ENCODE results near the gene COL3A1.

The COL3A1 gene

DNA sequence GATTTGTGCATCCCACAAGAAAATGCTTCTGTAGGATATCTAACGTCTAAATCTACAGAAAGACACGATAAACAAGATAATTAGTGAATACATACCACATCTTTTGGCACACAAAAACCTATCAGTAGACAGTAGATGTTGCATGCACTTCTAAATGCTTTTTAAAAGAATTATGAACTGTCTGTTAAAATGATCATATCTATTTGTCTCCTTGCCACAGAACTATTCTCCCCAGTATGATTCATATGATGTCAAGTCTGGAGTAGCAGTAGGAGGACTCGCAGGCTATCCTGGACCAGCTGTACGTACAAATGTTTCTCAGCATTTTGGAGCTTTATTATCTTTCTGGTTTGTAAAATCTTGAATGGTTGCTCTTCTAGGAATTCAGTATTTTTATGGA, 12.7 kb downstream of the COL3A1 start:
- H3K9me3 ChIP-seq (ENCODE audit: control insufficient read depth, low read length) = no peaks in the 10 kb centered on the region

DNA sequence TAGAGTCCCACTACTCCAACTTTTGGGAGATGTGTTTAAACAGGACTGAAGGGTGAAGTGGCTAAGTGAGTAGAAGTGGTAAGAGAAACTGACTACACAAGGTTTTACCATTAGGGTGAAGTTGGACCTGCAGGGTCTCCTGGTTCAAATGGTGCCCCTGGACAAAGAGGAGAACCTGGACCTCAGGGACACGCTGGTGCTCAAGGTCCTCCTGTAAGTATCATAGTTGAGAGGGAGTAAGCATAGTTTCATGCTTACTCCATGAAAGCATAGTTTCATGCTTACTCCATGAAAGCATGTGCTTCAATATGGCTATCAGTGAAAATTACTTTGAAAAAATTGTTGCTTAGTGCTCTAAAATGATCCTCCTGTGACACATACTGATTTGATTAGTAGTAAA, 19.1 kb downstream of the COL3A1 start:
- H3K4me3 ChIP-seq (ENCODE audit: insufficient read depth, low read depth, low read length, poor library complexity, severe bottlenecking) = no peak overlapping the region
- no peaks in the 10 kb centered on the region for H3K27me3 ChIP-seq (replicated peaks; ENCODE audit: control insufficient read depth, insufficient read depth, low read length, poor library complexity, severe bottlenecking)
- no peaks in the 10 kb centered on the region for H3K4me1 ChIP-seq (ENCODE audit: control insufficient read depth, insufficient read depth, low read length, poor library complexity, severe bottlenecking)
- no peak overlapping the region for H3K27ac ChIP-seq (ENCODE audit: insufficient read depth, low read length, poor library complexity, severe bottlenecking)
- no peaks in the 10 kb centered on the region for H3K36me3 ChIP-seq (ENCODE audit: control insufficient read depth, insufficient read depth, low read length)
- no peak for DNase-seq
- H3K9me3 ChIP-seq (ENCODE audit: control insufficient read depth, low read length) = no peaks in the 10 kb centered on the region

More for the DNA sequence above, 12.7 kb downstream of the COL3A1 start:
- H3K36me3 ChIP-seq (ENCODE audit: control insufficient read depth, insufficient read depth, low read length) = no peaks in the 10 kb centered on the region
- DNase-seq = no peak
- H3K4me1 ChIP-seq (ENCODE audit: control insufficient read depth, insufficient read depth, low read length, poor library complexity, severe bottlenecking) = no peaks in the 10 kb centered on the region
- no peak overlapping the region for H3K27ac ChIP-seq (ENCODE audit: insufficient read depth, low read length, poor library complexity, severe bottlenecking)
- H3K4me3 ChIP-seq (ENCODE audit: insufficient read depth, low read depth, low read length, poor library complexity, severe bottlenecking) = no peak overlapping the region
- H3K27me3 ChIP-seq (replicated peaks; ENCODE audit: control insufficient read depth, insufficient read depth, low read length, poor library complexity, severe bottlenecking) = no peaks in the 10 kb centered on the region

- H3K27ac ChIP-seq (ENCODE audit: insufficient read depth, low read length, poor library complexity, severe bottlenecking) = no peak overlapping the region
- no peaks in the 10 kb centered on the region for H3K27me3 ChIP-seq (replicated peaks; ENCODE audit: control insufficient read depth, insufficient read depth, low read length, poor library complexity, severe bottlenecking)
- H3K4me3 ChIP-seq (ENCODE audit: insufficient read depth, low read depth, low read length, poor library complexity, severe bottlenecking) = no peak overlapping the region
- H3K36me3 ChIP-seq (ENCODE audit: control insufficient read depth, insufficient read depth, low read length) = no peaks in the 10 kb centered on the region
- no peak for DNase-seq
- no peaks in the 10 kb centered on the region for H3K9me3 ChIP-seq (ENCODE audit: control insufficient read depth, low read length)
- H3K4me1 ChIP-seq (ENCODE audit: control insufficient read depth, insufficient read depth, low read length, poor library complexity, severe bottlenecking) = no peaks in the 10 kb centered on the region
These were observed 23.1 kb downstream of the COL3A1 start for GRCh38 chr2:188997263-188997662.

DNA sequence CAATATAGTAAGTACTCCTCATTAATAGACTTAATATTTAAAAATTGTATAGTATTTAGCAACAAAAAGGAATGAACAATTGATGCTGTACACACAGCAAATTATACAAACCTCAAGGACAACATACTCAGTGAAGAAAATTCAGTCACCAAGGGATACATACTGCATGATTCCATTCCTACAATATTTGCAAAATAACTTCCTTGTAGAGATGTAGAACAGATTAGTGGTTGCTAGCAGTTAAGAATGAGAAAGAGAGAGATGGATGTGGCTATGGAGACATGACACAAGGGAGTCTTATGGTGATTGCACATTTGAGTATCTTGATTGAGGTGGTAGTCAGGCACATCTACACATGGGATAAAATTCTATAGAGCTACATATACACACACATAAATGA, 26.0 kb downstream of the COL3A1 start:
- H3K27ac ChIP-seq (ENCODE audit: insufficient read depth, low read length, poor library complexity, severe bottlenecking) = no peak overlapping the region
- no peaks in the 10 kb centered on the region for H3K4me1 ChIP-seq (ENCODE audit: control insufficient read depth, insufficient read depth, low read length, poor library complexity, severe bottlenecking)
- no peak overlapping the region for H3K4me3 ChIP-seq (ENCODE audit: insufficient read depth, low read depth, low read length, poor library complexity, severe bottlenecking)
- H3K9me3 ChIP-seq (ENCODE audit: control insufficient read depth, low read length) = no peaks in the 10 kb centered on the region
- no peaks in the 10 kb centered on the region for H3K36me3 ChIP-seq (ENCODE audit: control insufficient read depth, insufficient read depth, low read length)
- DNase-seq = no peak
- no peaks in the 10 kb centered on the region for H3K27me3 ChIP-seq (replicated peaks; ENCODE audit: control insufficient read depth, insufficient read depth, low read length, poor library complexity, severe bottlenecking)

DNA sequence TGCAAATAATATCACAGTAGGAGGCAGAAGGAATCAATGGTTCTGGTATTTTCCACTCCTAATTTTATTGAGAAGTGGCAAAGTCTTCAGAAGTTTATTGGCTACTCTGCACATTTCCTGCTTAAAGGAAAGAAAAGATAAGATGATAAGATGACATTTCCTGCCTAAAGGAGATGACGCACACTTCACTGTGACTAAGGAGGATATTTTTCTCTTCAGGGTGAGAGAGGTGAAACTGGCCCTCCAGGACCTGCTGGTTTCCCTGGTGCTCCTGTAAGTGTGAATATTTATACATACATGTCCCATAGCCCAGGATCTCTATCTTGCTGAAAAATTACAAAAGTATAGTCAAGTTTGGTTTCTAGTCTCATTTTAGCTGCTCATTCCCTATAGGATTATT, 27.9 kb downstream of the COL3A1 start:
- DNase-seq = no peak
- no peak overlapping the region for H3K4me3 ChIP-seq (ENCODE audit: insufficient read depth, low read depth, low read length, poor library complexity, severe bottlenecking)
- H3K36me3 ChIP-seq (ENCODE audit: control insufficient read depth, insufficient read depth, low read length) = no peaks in the 10 kb centered on the region

GRCh38 chr2:189008555-189009262, 34.5 kb downstream of the COL3A1 start:
- no peaks in the 10 kb centered on the region for H3K27me3 ChIP-seq (replicated peaks; ENCODE audit: control insufficient read depth, insufficient read depth, low read length, poor library complexity, severe bottlenecking)
- no peaks in the 10 kb centered on the region for H3K9me3 ChIP-seq (ENCODE audit: control insufficient read depth, low read length)
- H3K4me1 ChIP-seq (ENCODE audit: control insufficient read depth, insufficient read depth, low read length, poor library complexity, severe bottlenecking) = no peaks in the 10 kb centered on the region
- no peaks in the 10 kb centered on the region for H3K36me3 ChIP-seq (ENCODE audit: control insufficient read depth, insufficient read depth, low read length)
- no peak overlapping the region for H3K27ac ChIP-seq (ENCODE audit: insufficient read depth, low read length, poor library complexity, severe bottlenecking)
- no peak for DNase-seq
- no peak overlapping the region for H3K4me3 ChIP-seq (ENCODE audit: insufficient read depth, low read depth, low read length, poor library complexity, severe bottlenecking)

More for the DNA sequence above, 27.9 kb downstream of the COL3A1 start:
- H3K27me3 ChIP-seq (replicated peaks; ENCODE audit: control insufficient read depth, insufficient read depth, low read length, poor library complexity, severe bottlenecking) = no peaks in the 10 kb centered on the region
- no peaks in the 10 kb centered on the region for H3K9me3 ChIP-seq (ENCODE audit: control insufficient read depth, low read length)
- no peak overlapping the region for H3K27ac ChIP-seq (ENCODE audit: insufficient read depth, low read length, poor library complexity, severe bottlenecking)
- no peaks in the 10 kb centered on the region for H3K4me1 ChIP-seq (ENCODE audit: control insufficient read depth, insufficient read depth, low read length, poor library complexity, severe bottlenecking)

DNA sequence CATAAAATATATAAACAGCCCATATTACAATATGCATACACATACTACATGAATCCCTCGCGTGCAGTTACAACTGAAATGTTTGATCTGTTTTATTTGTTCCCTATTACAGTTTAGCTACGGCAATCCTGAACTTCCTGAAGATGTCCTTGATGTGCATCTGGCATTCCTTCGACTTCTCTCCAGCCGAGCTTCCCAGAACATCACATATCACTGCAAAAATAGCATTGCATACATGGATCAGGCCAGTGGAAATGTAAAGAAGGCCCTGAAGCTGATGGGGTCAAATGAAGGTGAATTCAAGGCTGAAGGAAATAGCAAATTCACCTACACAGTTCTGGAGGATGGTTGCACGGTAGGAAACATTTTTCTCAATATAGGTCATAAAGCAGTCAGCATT, 36.4 kb downstream of the COL3A1 start:
- Histone ChIP-seq H3K27me3 (replicated peaks; ENCODE audit: control insufficient read depth, insufficient read depth, low read length, poor library complexity, severe bottlenecking) (no peaks in the 10 kb centered on the region), H3K36me3 (ENCODE audit: control insufficient read depth, insufficient read depth, low read length) (no peaks in the 10 kb centered on the region)

DNA sequence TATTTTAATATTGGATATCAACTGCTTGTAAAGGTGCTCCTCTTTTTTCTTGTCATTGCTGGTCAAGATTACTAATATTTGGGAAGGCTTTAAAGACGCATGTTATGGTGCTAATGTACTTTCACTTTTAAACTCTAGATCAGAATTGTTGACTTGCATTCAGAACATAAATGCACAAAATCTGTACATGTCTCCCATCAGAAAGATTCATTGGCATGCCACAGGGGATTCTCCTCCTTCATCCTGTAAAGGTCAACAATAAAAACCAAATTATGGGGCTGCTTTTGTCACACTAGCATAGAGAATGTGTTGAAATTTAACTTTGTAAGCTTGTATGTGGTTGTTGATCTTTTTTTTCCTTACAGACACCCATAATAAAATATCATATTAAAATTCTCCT, 38.2 kb downstream of the COL3A1 start:
- no peaks in the 10 kb centered on the region for H3K4me1 ChIP-seq (ENCODE audit: control insufficient read depth, insufficient read depth, low read length, poor library complexity, severe bottlenecking)
- no peaks in the 10 kb centered on the region for H3K9me3 ChIP-seq (ENCODE audit: control insufficient read depth, low read length)
- no peak overlapping the region for H3K4me3 ChIP-seq (ENCODE audit: insufficient read depth, low read depth, low read length, poor library complexity, severe bottlenecking)
- no peaks in the 10 kb centered on the region for H3K36me3 ChIP-seq (ENCODE audit: control insufficient read depth, insufficient read depth, low read length)
- no peaks in the 10 kb centered on the region for H3K27me3 ChIP-seq (replicated peaks; ENCODE audit: control insufficient read depth, insufficient read depth, low read length, poor library complexity, severe bottlenecking)
- no peak overlapping the region for H3K27ac ChIP-seq (ENCODE audit: insufficient read depth, low read length, poor library complexity, severe bottlenecking)
- no peak for DNase-seq

More for the DNA sequence above, 36.4 kb downstream of the COL3A1 start:
- H3K4me1 ChIP-seq (ENCODE audit: control insufficient read depth, insufficient read depth, low read length, poor library complexity, severe bottlenecking) = no peaks in the 10 kb centered on the region
- H3K4me3 ChIP-seq (ENCODE audit: insufficient read depth, low read depth, low read length, poor library complexity, severe bottlenecking) = no peak overlapping the region
- DNase-seq = no peak
- no peak overlapping the region for H3K27ac ChIP-seq (ENCODE audit: insufficient read depth, low read length, poor library complexity, severe bottlenecking)
- no peaks in the 10 kb centered on the region for H3K9me3 ChIP-seq (ENCODE audit: control insufficient read depth, low read length)

DNA sequence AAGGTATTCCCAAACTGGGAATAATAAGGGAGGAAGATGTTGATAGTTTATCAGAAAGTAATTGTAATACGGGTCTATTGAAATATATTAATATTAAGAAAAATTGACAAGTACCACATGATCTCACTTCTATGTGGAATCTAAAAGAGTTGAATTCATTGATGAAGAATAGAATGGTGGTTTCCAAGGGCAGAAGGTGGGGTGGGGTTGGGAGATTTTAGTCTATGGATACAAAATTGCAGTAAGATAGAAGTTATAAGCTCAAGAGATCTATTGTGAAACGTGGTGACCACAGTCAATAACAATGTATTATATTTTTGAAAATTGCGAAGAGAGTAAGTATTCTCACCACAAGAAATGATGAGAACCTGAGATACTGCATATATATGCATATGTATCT, 38.9 kb downstream of the COL3A1 start:
- Histone ChIP-seq H3K27ac (ENCODE audit: insufficient read depth, low read length, poor library complexity, severe bottlenecking) (no peak overlapping the region), H3K4me3 (ENCODE audit: insufficient read depth, low read depth, low read length, poor library complexity, severe bottlenecking) (no peak overlapping the region), H3K27me3 (replicated peaks; ENCODE audit: control insufficient read depth, insufficient read depth, low read length, poor library complexity, severe bottlenecking) (no peaks in the 10 kb centered on the region), H3K4me1 (ENCODE audit: control insufficient read depth, insufficient read depth, low read length, poor library complexity, severe bottlenecking) (no peaks in the 10 kb centered on the region), H3K36me3 (ENCODE audit: control insufficient read depth, insufficient read depth, low read length) (no peaks in the 10 kb centered on the region), H3K9me3 (ENCODE audit: control insufficient read depth, low read length) (no peaks in the 10 kb centered on the region)
- no peak for DNase-seq

- H3K27ac ChIP-seq (ENCODE audit: insufficient read depth, low read length, poor library complexity, severe bottlenecking) = no peak overlapping the region
- no peaks in the 10 kb centered on the region for H3K4me1 ChIP-seq (ENCODE audit: control insufficient read depth, insufficient read depth, low read length, poor library complexity, severe bottlenecking)
- H3K27me3 ChIP-seq (replicated peaks; ENCODE audit: control insufficient read depth, insufficient read depth, low read length, poor library complexity, severe bottlenecking) = no peaks in the 10 kb centered on the region
- no peak overlapping the region for H3K4me3 ChIP-seq (ENCODE audit: insufficient read depth, low read depth, low read length, poor library complexity, severe bottlenecking)
- H3K36me3 ChIP-seq (ENCODE audit: control insufficient read depth, insufficient read depth, low read length) = no peaks in the 10 kb centered on the region
- no peaks in the 10 kb centered on the region for H3K9me3 ChIP-seq (ENCODE audit: control insufficient read depth, low read length)
- no peak for DNase-seq
These were observed 39.7 kb downstream of the COL3A1 start for GRCh38 chr2:189013671-189014448.

Measured in effector memory CD4-positive, alpha-beta T cell (primary cell).